Glutamatergic neuron (in vitro differentiated cells): ENCODE measurements around the gene IL36RN. TPM values are rescaled to one million over a fixed set of nuclear protein-coding genes. Genes with fewer than 3 reads are reported as not detected.

Experiments used
- DNase-seq: peaks from one replicate; pipeline ENCODE4 v3.0.0; 2022
- H3K27ac Mint-ChIP-seq: one replicate; pipeline ENCODE4 v1.8.0; 2020; ENCODE audit warnings: mild to moderate bottlenecking, mixed read lengths, inconsistent platforms; ENCODE audit not compliant: unreplicated experiment
- H3K27me3 Mint-ChIP-seq: one replicate; pipeline ENCODE4 v1.8.0; 2020; ENCODE audit warnings: mild to moderate bottlenecking, moderate library complexity, mixed read lengths, inconsistent platforms; ENCODE audit not compliant: unreplicated experiment
- H3K36me3 Mint-ChIP-seq: one replicate; pipeline ENCODE4 v1.8.0; 2020; ENCODE audit warnings: mild to moderate bottlenecking, mixed read lengths, inconsistent platforms; ENCODE audit not compliant: unreplicated experiment
- H3K4me1 Mint-ChIP-seq: one replicate; pipeline ENCODE4 v1.8.0; 2020; ENCODE audit warnings: mild to moderate bottlenecking, low read depth, mixed read lengths, inconsistent platforms; ENCODE audit not compliant: unreplicated experiment
- H3K4me3 Mint-ChIP-seq: one replicate; pipeline ENCODE4 v1.8.0; 2020; ENCODE audit warnings: mild to moderate bottlenecking, mixed read lengths, inconsistent platforms; ENCODE audit not compliant: unreplicated experiment
- H3K9me3 Mint-ChIP-seq: one replicate; pipeline ENCODE4 v1.8.0; 2020; ENCODE audit warnings: mild to moderate bottlenecking, moderate library complexity, mixed read lengths, inconsistent platforms; ENCODE audit not compliant: unreplicated experiment
- long read RNA-seq: library from polyadenylated mRNA; unstranded; transcript quantifications from one replicate; pipeline ENCODE4 v2.0.0, GENCODE V29; 2020; ENCODE audit not compliant: unreplicated experiment
- total RNA-seq: library from RNA; stranded (reverse); fragmentation: NEBNext Ultra II Directional; extraction: Animal tissue kit (Norgen Biotek cat#: 25700); gene quantifications from one replicate; pipeline ENCODE4 v1.2.1, GENCODE V29; 2021; ENCODE audit not compliant: unreplicated experiment
- TF ChIP-seq, protein P1 (sequence below): fragments of 200-600 bp; sonication (generic); IDR thresholded peaks from one replicate; pipeline ENCODE4 v1.5.0; 2021; ENCODE audit not compliant: partially characterized antibody, unreplicated experiment

IL36RN gene
- total RNA-seq, result not detected
- long read RNA-seq, result 0 reads

- no peak within 1 kb of the TSS for H3K4me3 Mint-ChIP-seq
- peaks cover 11% of the 10 kb centered on the region for H3K36me3 Mint-ChIP-seq
- DNase-seq, result no peak
- H3K27ac Mint-ChIP-seq, result no peak within 1 kb of the TSS
- peaks cover 5% of the 10 kb centered on the region for H3K27me3 Mint-ChIP-seq
- no peaks in the 10 kb centered on the region for H3K4me1 Mint-ChIP-seq
- H3K9me3 Mint-ChIP-seq, result peaks cover 2% of the 10 kb centered on the region
- TF ChIP-seq, protein P1, sequence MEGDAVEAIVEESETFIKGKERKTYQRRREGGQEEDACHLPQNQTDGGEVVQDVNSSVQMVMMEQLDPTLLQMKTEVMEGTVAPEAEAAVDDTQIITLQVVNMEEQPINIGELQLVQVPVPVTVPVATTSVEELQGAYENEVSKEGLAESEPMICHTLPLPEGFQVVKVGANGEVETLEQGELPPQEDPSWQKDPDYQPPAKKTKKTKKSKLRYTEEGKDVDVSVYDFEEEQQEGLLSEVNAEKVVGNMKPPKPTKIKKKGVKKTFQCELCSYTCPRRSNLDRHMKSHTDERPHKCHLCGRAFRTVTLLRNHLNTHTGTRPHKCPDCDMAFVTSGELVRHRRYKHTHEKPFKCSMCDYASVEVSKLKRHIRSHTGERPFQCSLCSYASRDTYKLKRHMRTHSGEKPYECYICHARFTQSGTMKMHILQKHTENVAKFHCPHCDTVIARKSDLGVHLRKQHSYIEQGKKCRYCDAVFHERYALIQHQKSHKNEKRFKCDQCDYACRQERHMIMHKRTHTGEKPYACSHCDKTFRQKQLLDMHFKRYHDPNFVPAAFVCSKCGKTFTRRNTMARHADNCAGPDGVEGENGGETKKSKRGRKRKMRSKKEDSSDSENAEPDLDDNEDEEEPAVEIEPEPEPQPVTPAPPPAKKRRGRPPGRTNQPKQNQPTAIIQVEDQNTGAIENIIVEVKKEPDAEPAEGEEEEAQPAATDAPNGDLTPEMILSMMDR, result no peak
Measured at GRCh38 chr2:113058998-113059960, at the start of gene IL36RN. TSS of gene IL36RN (plus strand) at chr2:113059198. CDS start at chr2:113059439, 241 bp downstream.

GRCh38 chr2:113009622-113010021 is 49.4 kb upstream of the IL36RN start:
- DNase-seq, result no peak
- Mint-ChIP-seq H3K27ac (no peak overlapping the region), H3K9me3 (no peaks in the 10 kb centered on the region), H3K27me3 (no peaks in the 10 kb centered on the region), H3K36me3 (no peaks in the 10 kb centered on the region), H3K4me1 (no peaks in the 10 kb centered on the region), H3K4me3 (no peak overlapping the region)
- TF ChIP-seq, protein P1, result no peak

DNA sequence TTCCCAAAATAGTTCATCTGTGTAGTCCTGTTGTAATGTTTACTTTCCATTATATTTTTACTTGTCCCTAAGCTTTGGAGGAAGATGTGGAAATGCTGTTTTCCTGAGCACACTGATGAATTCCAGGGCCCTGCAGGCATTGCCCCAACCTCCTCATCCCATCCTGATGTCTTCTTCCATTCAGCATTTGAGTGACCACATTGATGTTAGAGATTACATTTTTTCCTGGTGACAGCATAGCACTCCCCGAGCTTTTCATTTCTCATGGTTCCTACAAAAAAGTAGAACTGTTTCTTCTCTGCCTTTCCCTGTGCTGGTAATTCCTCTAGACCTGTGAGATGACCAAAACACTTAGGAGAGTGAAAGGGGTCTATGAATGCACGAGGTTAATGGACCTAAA is 48.9 kb upstream of the IL36RN start:
- no peak for DNase-seq
- H3K4me3 Mint-ChIP-seq, result no peak overlapping the region
- TF ChIP-seq, protein P1, result no peak
- H3K27me3 Mint-ChIP-seq, result no peaks in the 10 kb centered on the region
- H3K9me3 Mint-ChIP-seq, result no peaks in the 10 kb centered on the region
- H3K27ac Mint-ChIP-seq, result no peak overlapping the region
- H3K36me3 Mint-ChIP-seq, result no peaks in the 10 kb centered on the region
- H3K4me1 Mint-ChIP-seq, result no peaks in the 10 kb centered on the region

DNA sequence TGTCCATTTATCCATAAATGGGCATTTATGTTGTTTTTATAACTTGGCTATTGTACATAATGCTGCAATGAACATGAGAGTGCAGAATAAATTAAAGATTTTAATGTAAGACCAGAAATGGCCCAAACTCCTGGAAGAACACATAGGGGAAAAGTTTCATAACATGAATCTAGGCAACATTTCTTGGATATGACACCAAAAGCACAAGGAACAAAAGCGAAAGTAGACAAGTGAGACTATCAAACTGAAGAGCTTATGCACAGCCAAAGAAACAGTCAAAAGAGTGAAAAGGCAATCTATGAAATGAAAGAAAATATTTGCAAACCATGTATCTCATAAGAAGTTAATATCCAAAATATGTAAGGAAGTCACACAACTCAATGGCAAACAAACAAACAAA is 47.9 kb upstream of the IL36RN start:
- Mint-ChIP-seq H3K4me1 (no peaks in the 10 kb centered on the region), H3K9me3 (no peaks in the 10 kb centered on the region), H3K27me3 (no peaks in the 10 kb centered on the region), H3K36me3 (no peaks in the 10 kb centered on the region), H3K4me3 (no peak overlapping the region), H3K27ac (no peak overlapping the region)
- TF ChIP-seq, protein P1, result no peak
- no peak for DNase-seq
